ENCODE results near the gene LBP.

GRCh38 chr20:38406476-38406875 lies 60.2 kb downstream of the LBP start:
- no peak for TF ChIP-seq CTCF (IDR thresholded peaks at IDR 0.05 in 8 of 11, conservative IDR thresholded peaks at IDR 0.05 in 3 of 11)
- TF ChIP-seq POLR2AphosphoS5 (IDR thresholded peaks at IDR 0.05), result no peak
- TF ChIP-seq POLR2A (IDR thresholded peaks at IDR 0.05), result no peak

All from spleen (tissue), 7 donors.